HS-27A (cell line): Measurements from ENCODE around the gene ZNF580.

Experiments used
- DNase-seq: peaks from one replicate; pipeline ENCODE4 v3.0.0-alpha.2; 2012; ENCODE audit warnings: low read depth, missing footprints

ZNF580 gene

GRCh38 chr19:55624109-55625003 lies 16.4 kb upstream of the ZNF580 start, which contains the start of gene ZNF784:
Gene ZNF784, minus strand, starts transcription at chr19:55624566. Its CDS starts 5 bp downstream, at chr19:55624561.
- DNase-seq: peak; percentile 84

GRCh38 chr19:55625004-55625326 lies 15.8 kb upstream of the ZNF580 start:
- DNase-seq: no peak

GRCh38 chr19:55626350-55626749 lies 14.5 kb upstream of the ZNF580 start:
- DNase-seq: no peak

- peak; percentile 93 for DNase-seq
These were observed 8.4 kb upstream of the ZNF580 start for GRCh38 chr19:55632463-55632834.

GRCh38 chr19:55633861-55634260 lies 6.9 kb upstream of the ZNF580 start:
- DNase-seq: no peak

GRCh38 chr19:55635334-55635717 lies 5.5 kb upstream of the ZNF580 start:
- no peak for DNase-seq

GRCh38 chr19:55635856-55636440 lies 4.9 kb upstream of the ZNF580 start:
- DNase-seq: no peak

GRCh38 chr19:55636723-55637122 lies 4.1 kb upstream of the ZNF580 start:
- DNase-seq: no peak

- no peak for DNase-seq
These were observed 3.3 kb upstream of the ZNF580 start for GRCh38 chr19:55637534-55637933.

GRCh38 chr19:55638864-55639359 lies 1.9 kb upstream of the ZNF580 start:
- no peak for DNase-seq

GRCh38 chr19:55640043-55640576 lies 692 bp upstream of the ZNF580 start:
- peak; percentile 86 for DNase-seq

- DNase-seq: no peak
These were observed 787 bp downstream of the ZNF580 start for GRCh38 chr19:55641426-55642152.

GRCh38 chr19:55642153-55643002 lies 1.6 kb downstream of the ZNF580 start:
- DNase-seq: no peak

GRCh38 chr19:55643003-55643886 lies 2.4 kb downstream of the ZNF580 start, which contains the start of gene ZNF581:
Gene ZNF581, plus strand, starts transcription at chr19:55643649. Its CDS starts 923 bp downstream, at chr19:55644572.
- DNase-seq: peak; percentile 45

GRCh38 chr19:55643887-55644176 lies 3.0 kb downstream of the ZNF580 start:
- DNase-seq: no peak

- DNase-seq: no peak
These were observed 3.5 kb downstream of the ZNF580 start for GRCh38 chr19:55644191-55644833.

- no peak for DNase-seq
These were observed 4.2 kb downstream of the ZNF580 start for GRCh38 chr19:55644842-55645511.

- DNase-seq: no peak
These were observed 4.7 kb downstream of the ZNF580 start for GRCh38 chr19:55645512-55645881.

GRCh38 chr19:55646889-55647731 lies 6.3 kb downstream of the ZNF580 start:
- no peak for DNase-seq
